HG03439 (cell line): ENCODE data around the gene ADPRH.

Experiments
- ATAC-seq: cut with Tn5 transposase; IDR thresholded peaks from one replicate; pipeline ENCODE4 v1.9.1; 2021; ENCODE audit warnings: mild to moderate bottlenecking, moderate library complexity; ENCODE audit not compliant: unreplicated experiment

ADPRH gene

DNA sequence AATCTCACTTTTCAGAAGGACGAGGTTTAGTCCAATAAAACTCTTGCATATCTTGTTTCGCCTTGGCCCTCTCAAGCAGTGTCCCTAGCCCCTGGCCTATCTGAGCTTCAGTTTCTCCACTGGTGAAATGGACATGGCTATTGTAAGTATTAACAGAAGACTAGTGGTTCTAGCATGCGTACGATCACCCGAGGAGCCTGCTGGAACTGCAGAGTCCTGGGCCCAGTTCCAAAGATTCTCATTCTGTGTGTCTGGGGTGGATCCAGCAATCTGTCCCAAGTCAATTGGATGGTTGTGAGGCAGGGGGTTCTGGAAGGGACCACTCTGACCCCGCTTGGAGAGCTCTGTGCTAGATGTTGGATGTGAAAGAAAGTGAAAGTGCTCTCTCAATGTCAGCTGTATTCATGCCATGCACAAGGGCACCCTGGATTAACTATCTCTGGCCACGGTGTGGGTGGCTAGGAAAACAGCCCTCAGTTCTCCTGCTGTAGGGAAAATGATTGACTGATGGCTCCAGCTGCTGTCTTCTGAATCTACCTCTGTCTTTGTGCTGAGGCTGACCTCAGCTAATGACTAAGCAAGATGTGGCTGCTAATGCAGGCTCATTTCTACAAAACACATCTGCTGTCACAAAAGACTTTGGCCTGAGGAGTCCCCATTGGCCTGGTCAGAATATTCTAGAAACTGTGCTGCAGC is 16.5 kb downstream of the ADPRH start:
- no peak for ATAC-seq

DNA sequence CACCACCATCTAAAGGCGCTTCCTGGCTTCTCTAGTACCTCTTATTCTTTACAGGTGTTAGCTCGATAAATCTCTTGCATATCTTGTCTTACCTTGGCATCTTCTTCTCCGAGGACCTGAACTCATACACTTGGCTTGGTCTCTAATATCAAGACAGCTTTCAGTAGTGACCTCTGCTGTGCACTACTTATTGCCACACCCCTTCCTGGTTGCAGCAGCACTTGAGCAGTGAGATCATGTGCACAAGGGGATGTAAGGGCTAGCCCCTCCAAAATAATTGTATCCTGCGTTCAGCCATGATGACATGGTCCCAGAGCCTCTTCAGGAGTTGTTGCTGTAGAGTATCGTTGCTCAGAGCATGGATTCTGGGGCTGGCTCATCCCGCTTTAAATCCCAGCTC is 17.1 kb downstream of the ADPRH start:
- ATAC-seq: no peak

DNA sequence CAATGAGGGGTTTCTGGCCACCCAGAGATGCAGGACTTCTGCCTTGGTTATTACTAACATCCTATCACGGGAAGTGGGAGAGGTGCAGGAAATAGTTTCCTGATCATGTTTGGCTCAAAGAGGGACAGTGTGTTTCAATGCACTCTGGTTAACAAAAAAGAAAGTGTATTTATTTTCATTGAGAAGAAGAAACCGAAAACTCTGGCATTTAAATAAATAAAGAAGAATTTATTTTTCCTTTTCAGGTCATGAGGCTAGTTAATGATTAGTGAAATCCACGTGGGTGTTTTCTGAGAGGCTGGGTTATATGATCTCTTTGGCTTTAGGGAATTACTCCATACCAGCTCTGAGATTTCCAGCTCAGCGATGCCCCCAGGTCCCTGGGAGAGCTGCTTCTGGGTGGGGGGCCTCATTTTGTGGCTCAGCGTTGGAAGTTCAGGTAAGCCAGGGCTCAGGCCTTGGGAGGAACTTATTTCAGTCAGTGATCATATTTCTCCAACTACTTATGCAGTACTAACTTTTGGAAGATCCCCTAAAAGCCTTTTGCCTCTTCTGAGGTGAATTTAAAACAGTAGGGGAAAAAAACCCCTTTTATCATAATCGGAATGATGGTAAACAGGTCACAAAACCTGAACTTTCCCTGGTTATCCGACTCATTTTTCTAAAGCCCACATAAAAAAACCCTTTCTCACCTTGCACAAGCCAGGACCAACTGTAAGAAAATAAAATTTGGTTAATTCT is 18.4 kb downstream of the ADPRH start, which contains the start of gene PLA1A:
PLA1A (plus strand) TSS at position 338 of the 741 bp plus-strand sequence; CDS start at position 367, 29 bp downstream.
- no peak for ATAC-seq

DNA sequence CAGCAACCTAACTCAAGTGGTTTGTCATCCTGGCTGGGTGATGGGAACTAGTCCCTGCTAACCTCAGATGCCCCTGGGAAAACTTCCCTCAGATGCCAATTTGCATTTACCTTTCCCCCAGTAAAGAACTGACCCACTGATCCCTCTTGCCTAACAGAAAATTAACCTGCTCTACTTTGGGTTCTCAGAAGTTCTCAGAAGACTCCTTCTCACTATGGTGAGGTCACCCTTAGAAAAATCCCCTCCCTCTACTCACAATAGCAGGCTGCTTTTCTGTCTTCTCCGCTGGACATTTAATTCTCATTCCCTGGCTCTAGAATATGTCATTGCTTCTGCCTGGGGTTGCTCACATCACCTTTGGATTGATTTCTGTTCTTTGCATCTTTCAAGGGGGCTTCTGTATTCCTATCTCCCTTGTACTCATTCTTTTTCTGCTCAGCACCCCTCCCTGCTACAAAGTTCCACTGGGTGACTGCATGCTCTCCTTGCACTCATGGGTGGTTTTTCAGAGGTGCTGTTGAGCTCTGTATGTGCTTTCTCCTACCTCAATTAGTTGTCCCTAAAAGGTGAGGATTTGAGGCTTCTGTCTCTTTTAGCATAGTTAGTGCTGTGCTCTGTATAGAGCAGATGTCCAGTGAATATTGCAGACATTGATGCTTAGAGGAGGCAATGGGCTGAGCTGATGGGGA is 19.3 kb downstream of the ADPRH start:
- peak; percentile 40 for ATAC-seq

DNA sequence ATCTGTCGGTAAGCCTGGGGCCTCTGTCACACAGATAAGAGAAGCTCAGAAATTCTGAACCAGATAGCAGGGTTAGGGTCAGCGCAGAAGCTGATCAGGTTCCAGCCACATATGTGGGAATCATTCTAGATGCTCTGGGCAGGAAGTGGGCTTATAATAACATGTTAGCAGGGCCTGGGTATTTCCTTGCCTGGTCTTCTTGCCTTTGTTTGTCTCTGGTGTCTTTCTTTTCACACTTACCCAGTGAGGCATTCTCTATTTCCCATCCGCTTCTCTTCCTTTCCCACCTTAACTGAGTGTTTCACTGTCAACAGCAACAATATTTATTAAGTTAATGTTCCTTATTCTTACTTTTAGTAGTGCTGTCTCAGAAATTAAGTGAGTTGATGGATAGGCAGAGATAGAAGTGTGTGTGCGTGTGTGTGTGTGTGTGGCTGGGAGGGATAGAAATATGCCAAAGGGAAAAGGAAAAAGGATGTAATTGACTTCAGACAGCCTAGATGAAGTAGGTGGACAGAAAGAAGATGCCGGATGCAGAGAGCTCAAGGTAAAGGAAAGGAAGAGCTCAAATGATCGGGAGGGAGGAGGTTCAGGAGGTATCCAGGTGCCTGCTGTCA is 20.4 kb downstream of the ADPRH start:
- ATAC-seq: no peak

DNA sequence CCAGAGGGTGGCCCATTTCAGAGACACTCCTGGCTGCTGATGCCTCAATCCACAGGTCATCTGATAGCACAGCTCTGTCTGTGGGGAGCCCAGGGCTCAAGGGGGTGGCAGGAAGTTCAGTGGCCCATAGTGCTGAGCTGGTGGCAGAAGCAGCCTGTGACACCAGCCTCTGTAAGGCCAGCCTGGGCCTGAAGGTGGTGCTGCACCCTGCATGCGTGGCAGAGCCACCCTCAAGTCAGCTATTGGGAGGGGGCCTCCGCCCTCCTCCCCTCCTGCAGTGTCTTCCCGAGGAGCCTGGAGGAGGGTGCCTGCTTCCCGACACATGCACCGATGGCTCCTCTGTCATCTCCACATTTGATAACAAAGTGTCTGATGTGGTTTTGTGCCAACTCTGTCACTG is 21.4 kb downstream of the ADPRH start:
- peak; percentile 62 for ATAC-seq

DNA sequence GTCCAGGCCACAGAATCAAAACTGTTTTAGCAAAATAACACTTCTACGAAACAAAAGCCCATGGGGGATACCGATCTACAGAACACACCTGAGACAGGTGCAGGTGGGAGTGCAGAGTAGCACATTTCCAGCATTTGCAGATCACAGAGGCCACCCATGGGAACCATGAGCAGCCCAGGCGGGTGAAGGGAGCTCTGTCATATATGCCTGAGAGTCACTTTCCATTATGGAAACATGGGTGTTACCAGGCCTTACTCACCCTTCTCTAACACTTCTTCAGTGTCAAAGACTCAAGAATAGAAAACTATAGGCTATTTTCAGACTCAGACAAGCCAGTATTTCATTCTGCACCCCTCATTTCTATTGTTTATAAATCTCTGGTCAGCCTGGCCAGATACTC is 21.9 kb downstream of the ADPRH start:
- ATAC-seq: peak; percentile 12

DNA sequence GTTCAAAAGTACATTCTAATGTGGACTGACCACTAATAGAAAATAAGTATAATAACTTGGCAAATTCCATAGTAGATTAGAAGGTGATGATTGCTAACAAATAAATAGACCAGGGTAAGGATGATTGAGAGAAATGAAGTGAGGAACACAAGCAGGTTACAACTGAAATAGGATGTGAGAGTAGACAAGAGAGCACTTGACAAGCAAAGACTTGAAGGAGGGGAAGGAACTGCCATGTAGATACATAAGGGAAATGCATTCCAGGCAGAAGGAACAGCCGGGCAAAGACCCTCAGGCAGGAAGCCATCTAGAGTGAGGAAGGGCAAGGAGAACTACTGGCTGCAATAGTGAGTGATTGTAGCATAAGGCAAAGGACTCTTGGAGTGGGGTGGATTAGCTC is 23.4 kb downstream of the ADPRH start:
- ATAC-seq: no peak

DNA sequence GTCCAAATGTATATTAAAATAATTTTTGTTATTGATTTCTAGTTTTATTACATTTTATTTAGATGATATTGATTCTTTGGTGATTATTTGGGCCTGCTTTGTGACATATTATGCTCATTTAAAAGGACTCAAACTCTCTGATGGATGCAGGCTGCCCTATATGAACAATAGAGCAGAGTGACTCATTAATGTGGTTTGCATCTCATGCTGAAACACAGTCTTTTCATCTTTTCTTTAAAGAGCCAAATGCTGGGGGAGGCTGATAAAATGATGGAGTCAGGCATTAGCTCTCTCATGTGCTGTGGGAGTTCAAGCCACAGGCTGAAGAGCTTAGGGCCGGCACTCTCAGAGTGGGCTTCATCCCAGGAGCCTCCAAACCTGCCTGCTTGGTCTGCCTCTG is 25.6 kb downstream of the ADPRH start:
- no peak for ATAC-seq

DNA sequence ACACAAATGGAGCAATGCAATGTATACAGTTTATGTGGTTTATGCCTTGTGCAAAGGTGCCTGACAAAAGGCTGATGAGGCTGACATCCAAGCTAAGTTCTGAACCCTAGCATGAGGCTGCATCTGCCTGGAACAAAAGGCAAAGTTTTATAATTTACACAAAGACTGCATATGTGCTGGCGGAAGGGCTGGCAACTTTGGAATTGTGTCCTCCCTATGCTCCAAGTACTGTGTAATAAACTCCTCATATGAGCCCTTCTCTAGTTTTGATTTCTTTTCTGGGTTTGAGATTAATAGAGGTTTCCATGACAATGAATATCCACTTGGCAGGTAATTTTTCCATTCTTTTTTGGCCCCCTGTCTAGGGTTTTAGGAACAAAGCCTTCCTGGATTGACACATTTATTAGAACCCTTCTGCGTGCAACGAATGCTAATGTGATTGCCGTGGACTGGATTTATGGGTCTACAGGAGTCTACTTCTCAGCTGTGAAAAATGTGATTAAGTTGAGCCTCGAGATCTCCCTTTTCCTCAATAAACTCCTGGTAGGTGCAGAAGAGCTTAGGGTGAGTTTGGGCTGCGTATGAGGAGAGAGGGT is 29.2 kb downstream of the ADPRH start:
- ATAC-seq: no peak

DNA sequence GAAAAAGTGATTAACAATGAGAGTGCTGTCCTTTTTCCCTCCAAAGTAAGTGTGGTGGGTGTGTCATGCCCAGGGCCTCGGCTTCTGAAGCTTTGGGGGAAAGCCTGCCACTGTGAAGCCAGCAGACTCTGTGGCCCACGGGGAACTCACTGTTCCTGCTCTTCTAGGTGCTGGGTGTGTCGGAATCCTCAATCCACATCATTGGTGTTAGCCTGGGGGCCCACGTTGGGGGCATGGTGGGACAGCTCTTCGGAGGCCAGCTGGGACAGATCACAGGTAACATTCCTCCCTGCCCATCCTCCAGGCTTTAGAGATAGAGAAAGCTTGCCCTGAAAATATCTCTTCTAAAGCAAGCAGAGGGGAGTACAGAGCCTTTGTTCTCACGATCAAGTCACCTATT is 30.0 kb downstream of the ADPRH start:
- ATAC-seq: no peak

DNA sequence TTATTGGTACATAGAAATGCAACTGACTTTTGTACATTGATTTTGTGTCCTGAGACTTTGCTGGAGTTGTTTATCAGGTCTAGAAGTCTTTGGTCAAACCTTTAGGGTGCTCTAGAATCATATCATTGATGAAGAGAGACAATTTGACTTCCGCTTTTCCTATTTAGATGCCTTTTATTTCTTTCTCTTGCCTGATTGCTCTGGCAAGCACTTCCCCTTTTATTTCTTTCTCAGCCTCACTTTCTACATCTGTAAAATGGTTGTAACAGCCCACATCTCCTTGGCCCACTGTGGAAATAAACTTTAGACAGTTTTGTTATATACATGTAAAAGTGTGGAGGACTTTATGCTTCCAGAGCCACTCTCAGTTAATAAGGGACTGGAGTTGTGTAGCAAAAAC is 32.4 kb downstream of the ADPRH start:
- no peak for ATAC-seq

DNA sequence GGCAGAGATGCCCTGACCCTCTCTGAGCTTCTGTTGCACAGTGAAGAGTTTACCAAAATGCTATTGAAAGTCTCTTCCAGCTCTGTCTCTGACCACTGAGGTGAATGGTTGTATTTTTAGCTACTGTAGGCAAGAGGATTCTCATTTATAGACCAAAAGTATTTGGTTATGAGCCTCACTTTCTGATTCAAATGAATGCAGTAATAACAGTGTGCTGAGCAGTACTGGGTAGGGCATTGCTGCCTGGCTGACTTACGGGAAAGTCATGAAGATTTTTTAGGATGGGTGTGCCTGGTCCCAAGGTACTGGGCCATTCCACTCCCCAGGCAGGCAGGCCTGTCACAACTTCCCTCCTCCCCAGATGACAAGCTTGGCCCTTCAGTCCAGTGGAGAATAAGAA is 33.9 kb downstream of the ADPRH start:
- ATAC-seq: no peak

DNA sequence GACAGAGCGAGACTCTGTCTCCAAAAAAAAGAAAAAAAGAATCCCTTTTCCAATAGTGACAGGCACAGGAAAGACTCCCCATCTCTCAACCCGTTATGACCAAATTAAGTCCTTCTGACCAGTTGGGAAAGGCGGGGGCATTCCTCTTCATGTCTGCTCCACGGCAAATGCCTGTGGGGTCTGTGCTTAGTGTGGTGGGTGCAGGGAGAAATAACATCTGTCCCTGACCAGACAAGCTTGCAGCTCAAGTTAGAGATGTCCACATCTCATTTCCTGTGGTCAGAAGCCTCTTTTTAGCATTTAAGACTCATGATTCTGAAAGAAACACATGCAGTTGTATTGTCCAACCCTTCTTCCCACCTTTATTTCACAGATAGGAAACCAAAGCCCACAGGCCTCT is 34.6 kb downstream of the ADPRH start:
- no peak for ATAC-seq

DNA sequence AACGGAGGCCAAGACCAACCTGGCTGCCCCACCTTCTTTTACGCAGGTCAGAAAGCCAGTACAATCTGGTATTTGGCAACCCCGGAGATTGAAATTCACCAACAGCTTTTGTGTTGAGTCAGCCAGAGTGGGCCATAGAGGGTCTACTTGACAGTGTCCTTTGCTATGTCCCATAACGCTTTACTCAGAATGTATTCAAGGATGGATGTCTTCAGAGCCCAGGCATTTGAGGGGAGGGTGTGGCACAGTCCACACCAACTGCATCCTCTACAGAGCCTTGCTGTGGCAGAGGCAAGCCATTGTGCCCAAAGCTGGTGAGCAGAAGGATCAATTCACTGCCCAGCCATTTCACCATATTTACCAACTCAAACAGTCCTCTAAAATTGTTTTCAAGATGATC is 36.8 kb downstream of the ADPRH start:
- ATAC-seq: no peak

DNA sequence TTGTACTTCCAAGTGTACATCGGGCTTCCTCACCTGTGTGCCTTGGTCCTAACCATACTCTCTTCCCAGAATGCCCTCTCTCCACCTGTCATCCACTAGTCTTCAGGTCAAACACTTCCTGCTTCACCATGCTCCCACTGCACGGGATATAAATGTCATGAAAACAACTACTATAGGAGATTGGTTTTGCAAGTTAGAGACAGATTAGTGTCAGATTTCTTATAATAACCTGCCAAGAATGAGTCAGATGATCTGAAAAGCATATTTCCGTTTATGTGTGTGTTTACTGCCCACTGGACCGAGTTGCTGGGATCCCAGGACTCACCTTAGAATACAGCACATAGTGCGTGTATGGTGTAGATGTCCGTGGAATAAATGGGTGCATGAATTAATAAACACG is 39.8 kb downstream of the ADPRH start:
- no peak for ATAC-seq

DNA sequence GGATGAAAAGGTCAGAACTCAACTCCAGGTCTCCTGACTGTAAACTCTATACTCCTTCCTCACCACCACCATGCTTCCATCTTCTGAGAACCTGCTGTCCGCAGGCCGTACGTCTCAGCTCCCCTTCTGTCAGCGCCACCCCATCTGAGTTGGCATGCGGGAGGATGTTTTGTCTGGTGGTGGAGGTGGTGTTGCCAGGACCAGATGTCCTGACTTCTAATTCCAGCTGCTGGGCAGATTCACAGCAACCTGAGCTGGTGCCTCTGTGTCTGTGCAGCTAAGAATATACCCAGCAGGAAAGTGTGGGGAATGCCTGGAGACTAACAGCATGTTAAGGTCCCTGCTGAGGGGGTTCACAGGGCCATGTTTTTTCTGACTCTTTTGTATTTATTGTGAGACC is 41.6 kb downstream of the ADPRH start:
- no peak for ATAC-seq

DNA sequence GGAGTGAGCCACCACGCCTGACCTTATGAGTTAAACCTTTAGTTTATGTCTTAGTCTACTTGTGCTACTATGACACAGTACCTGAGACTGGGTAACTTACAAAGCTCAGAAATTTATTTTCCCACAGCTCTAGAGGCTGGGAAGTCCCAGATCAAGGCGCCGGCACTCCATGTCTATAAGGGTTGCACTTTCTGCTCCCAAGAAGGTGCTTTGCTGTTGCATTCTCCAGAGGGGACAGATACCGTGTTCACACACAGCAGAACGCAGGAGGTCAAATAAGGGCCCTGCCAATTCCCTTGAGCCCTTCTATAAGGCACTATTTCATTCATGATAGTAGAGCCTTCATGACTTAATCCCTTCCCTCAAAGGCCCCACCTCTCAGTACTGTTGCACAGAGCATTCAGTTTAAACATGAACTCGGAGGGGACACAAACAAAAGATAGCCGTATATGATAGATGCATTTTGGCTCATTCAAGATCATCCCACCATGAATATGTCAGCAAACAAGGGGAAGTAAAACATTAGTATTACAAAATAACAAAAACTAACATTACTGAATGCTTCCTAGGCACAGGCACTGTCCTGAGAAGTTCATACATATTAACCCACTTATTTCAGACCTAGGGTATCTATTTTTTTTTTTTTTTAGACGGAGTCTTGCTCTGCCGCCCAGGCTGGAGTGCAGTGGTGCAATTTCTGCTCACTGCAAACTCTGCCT is 44.9 kb downstream of the ADPRH start:
- no peak for ATAC-seq

DNA sequence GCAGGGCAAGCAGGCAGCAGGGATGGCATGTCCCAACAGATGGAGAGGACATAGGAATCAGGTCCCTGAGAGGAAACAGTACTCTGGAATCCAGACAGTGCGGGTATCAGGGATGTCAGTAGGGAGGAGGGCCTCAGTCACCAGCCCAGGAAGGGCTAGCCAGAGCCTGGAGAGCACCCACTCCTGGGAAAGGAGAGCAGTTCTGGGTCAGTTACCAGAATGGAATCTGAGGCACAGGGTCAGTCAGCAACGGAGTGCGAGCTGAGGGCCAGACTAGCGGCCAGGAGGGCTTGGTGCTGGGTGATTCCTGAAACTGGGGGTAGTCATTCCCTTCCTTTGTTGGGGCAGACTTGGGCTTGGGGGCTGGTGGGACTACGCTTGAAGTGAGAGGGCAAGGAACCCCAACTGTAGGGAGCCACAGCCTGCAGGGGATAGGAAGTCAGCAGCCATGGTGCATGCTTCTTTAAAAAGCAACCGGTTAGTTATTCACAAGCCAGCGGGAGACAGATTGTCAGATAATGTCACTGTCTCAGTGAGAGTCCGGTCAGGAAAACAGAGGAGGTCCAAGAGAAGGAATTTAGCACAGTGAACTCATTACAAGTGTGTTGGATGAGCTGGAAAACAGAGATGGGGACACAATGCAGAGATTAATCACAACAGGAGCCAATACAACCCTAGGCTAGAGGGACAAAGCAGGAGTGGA is 46.3 kb downstream of the ADPRH start:
- ATAC-seq: no peak

DNA sequence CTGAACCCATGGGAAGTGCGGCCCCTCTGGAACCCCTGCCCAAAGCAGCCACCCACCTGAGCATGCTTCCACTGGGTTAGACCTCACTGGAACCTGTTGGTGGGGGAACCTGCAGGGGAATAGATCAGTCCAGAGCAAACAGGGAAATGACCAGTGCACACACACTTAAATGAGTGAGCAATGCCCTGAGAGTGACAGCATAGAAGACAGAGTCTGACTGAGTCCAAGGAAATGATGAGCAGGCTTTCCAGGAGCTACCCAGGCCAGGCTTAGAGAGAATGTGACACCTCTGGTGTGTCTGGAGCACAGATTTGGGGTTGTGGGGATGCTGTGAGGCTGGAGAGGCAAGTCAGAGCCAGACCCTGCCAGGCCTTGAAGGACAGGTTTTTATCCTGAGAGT is 46.9 kb downstream of the ADPRH start:
- no peak for ATAC-seq
